Skeletal muscle cell (primary cell): ENCODE measurements around the gene LRBA.

ENCODE experiments used
- DNase-seq: peaks from one replicate; pipeline ENCODE4 v3.0.0-alpha.2; 2010; ENCODE audit warnings: low read depth
- H3K4me3 ChIP-seq: 2 replicates; pipeline ENCODE4 v1.5.1; 2011; ENCODE audit warnings: low read depth, mild to moderate bottlenecking, control low read depth, low read length, moderate library complexity

The LRBA gene

GRCh38 chr4:150379454-150379853 lies 635.6 kb downstream of the LRBA start:
- DNase-seq: no peak
- H3K4me3 ChIP-seq: no peak overlapping the region

DNA sequence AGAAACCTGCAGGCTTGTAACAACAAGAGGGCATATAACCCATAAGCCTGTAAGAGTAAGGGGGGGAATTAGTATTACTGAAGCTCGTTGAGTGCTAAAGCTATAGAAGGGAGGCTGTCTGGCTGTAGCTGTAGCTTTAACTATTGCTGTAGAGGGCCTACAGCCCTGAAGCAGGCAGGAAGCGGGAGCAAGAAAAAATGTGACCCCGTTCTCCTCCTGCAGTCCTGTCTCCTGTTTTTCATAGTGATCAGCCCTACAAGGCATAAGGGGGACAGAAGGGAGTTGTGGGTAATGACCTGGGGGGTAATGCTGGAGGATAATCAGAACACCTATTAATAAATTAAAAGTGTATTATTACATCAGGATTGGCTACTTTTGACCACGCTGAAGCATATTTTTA lies 640.1 kb downstream of the LRBA start:
- H3K4me3 ChIP-seq: no peak overlapping the region
- DNase-seq: no peak

DNA sequence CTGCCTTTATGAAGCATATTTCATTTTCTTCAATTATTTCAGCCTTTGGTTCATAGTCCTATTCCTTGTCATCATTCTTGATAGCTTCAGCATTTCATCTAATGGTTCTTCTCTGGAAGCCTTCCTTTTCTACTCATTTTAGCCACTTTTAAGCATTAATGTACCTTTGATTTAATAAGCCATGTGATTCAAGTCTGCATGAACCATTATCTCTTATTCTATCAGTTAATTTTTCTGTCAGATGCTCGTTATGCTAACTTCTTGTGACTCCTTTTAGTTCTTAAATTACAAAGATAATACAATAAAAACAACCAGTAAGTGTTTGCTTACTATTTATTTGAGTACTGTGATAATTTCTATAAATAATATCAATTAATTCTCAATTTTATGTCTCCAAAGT lies 643.2 kb downstream of the LRBA start:
- no peak for DNase-seq
- no peak overlapping the region for H3K4me3 ChIP-seq

DNA sequence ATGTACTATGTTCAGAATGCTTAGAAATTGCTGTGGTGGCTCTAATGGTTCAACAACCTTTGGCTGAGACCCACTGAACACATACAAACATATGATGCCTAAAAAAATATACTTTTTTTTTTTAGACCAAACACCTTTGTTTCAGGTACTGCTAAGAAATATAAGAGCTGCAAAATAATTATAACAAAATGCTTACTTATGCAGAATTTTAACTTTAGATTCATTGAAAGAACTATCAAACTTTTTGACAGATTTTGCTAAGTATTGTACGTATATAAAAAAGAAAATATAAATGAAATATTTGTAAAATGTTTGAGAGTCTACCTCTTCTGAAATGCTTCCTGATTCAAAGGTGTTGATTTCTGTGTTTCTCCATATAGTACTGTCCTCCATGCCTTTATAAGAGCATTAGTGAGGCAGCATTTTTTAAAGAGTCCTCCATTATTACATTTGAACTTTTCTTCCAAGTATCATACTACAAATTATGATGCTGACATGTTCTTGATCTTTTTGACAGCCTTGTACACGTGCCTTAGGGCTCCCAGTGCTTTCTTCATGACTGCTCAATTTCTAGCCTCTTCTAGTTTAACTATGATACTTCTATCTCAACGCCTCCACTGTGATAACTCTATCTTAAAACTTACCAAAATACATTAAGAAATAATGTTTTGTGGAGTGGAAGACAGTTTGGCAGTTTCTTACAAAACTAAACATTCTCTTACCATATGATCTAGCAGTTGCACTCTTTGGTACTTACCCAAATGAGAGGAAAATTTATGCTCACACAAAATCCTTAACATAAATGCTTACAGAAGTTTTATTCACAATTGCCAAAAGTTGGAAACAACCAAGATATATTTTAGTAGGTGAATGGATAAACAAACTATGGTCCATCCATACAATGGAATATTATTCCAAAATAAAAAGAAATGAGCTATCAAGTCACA lies 645.4 kb downstream of the LRBA start:
- no peak for DNase-seq
- H3K4me3 ChIP-seq: no peak overlapping the region

GRCh38 chr4:150368667-150369066 lies 646.4 kb downstream of the LRBA start:
- no peak for DNase-seq

GRCh38 chr4:150367326-150367725 lies 647.8 kb downstream of the LRBA start:
- no peak overlapping the region for H3K4me3 ChIP-seq
- DNase-seq: no peak

More at GRCh38 chr4:150368667-150369066, 646.4 kb downstream of the LRBA start:
- no peak overlapping the region for H3K4me3 ChIP-seq

GRCh38 chr4:150366487-150366999 lies 648.5 kb downstream of the LRBA start:
- H3K4me3 ChIP-seq: no peak overlapping the region
- no peak for DNase-seq

GRCh38 chr4:150363721-150364688 lies 651.1 kb downstream of the LRBA start:
- DNase-seq: no peak
- no peak overlapping the region for H3K4me3 ChIP-seq

- no peak overlapping the region for H3K4me3 ChIP-seq
- DNase-seq: no peak
Measured at GRCh38 chr4:150358691-150359090, 656.4 kb downstream of the LRBA start.

DNA sequence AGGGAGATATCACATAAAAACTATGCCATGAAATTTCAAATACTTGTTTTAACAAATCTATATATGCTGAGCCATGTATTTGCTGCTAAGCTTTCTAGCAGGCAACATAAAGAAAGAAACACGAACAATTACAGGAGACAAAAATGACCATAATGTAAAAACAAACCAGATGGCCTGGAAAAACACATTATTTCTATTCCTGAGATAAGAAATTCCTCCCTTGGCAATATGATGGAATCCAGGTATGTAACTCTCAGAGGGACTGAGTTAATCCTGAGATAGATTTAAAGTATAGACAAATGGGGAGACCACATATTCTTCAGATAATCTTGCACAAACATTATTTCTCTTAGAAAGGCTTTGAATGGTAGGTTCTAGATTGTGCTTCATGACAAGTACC lies 657.3 kb downstream of the LRBA start:
- no peak for DNase-seq
- H3K4me3 ChIP-seq: no peak overlapping the region

- no peak overlapping the region for H3K4me3 ChIP-seq
- DNase-seq: no peak
Measured at GRCh38 chr4:150355858-150356455, 659.1 kb downstream of the LRBA start.

DNA sequence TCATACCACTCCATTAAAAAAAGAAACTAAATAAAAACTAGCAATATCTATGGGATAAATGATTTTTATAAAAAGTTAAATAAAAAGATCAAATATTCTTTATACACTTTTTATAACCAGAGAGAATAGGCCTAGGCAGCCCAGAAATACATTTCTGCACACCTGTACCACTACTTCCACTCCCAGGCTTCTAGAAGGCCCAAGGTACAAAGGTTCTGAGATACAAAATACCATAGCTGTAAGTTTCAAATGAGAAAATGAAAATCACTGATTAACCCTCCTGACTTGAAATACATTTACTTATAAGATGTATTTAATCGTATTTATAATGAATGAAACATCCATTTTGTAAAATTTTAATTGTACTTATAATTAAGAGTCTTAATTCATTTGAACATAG lies 659.7 kb downstream of the LRBA start:
- no peak for DNase-seq
- no peak overlapping the region for H3K4me3 ChIP-seq

DNA sequence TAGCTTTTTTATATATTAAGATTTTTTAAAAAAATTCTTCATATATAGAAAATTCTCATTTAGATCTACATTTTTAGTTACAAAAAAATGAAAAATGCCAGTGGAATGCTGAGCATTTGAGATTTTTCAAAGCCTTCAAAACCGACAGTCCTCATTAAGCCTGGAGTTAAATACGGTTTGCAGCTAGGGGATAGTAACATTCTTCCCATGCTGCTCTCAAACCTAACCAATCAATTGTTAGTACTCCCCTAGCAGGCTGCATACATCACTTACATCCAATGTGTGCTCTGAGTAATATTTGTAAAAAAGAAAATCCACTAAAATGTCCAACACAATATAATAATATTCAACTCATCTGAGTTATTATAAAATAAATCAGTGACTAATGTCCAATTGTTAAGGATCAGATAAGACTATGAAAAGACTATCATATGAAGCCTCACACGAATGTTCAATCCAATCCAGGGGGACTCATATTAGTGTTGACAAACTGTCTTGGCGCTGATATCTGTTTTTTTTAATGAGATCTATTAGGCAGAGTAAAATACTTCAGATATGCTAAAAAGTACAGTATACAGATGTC lies 660.8 kb downstream of the LRBA start:
- DNase-seq: no peak
- H3K4me3 ChIP-seq: no peak overlapping the region

GRCh38 chr4:150348079-150348478 lies 667.0 kb downstream of the LRBA start:
- DNase-seq: peak; percentile 64
- H3K4me3 ChIP-seq: no peak overlapping the region

DNA sequence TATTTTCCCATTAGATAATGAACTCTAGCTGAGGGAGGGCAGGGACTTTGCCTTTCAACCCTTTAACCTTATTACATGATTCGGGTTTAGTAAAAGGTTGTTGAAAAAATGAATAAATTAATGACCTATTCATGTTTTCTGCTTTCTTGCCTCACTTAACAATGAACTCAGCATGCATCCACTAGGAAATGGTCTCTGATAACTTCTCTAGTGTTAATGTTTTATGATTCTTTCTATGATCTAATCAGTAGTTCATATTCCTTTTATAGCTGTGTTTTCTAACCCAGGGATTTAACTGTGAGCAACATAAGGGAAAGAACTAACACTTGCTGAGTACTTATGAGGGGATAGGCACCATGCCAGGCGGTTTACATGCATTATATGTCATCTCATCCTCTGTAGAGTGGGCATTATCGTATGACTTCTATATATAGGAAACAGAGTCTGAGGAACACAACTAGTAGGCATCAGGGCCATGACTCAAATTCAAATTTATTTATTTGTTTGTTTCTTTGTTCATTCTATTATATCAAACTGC lies 669.8 kb downstream of the LRBA start:
- no peak overlapping the region for H3K4me3 ChIP-seq
- no peak for DNase-seq

GRCh38 chr4:150343796-150344195 lies 671.3 kb downstream of the LRBA start:
- no peak overlapping the region for H3K4me3 ChIP-seq
- no peak for DNase-seq

DNA sequence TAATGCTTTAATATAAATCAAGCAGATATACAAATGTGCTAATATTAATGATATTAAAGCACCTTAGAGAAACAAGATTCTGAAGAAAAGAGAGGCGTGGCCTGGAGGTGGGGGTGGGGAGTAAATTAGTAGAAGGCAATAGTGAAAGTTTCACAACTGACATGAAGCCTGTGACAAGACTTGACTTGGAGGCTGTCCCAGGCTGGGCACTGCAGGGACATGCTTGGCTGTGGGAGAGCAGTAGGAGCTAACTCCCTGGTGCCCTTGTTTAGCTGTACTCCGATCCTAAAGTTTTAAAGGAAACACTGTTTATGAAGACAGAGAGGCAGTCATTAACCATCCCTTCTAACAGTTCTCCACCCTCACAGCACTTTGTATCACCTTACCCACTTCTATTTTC lies 672.1 kb downstream of the LRBA start:
- no peak for DNase-seq
- H3K4me3 ChIP-seq: no peak overlapping the region

- peak; percentile 16 for DNase-seq
- H3K4me3 ChIP-seq: no peak overlapping the region
Measured at GRCh38 chr4:150337734-150338133, 677.4 kb downstream of the LRBA start.
